H1 (cell line): Measurements from ENCODE around the gene SCN4A. TPM values are rescaled to one million over a fixed set of nuclear protein-coding genes. Genes with fewer than 3 reads are reported as not detected.

Experiments used
- CTCF ChIA-PET: fragments of 300-600 bp; sonication (Branson Sonifier 250); formaldehyde crosslinking; loops from one replicate; lab custom pipeline; 2021; ENCODE audit not compliant: partially characterized antibody; lab: Charles Lee
- POLR2A ChIA-PET: fragments of 300-600 bp; sonication (Branson Sonifier 250); formaldehyde crosslinking; loops from one replicate; lab custom pipeline; 2021; ENCODE audit warnings: inconsistent platforms; ENCODE audit not compliant: partially characterized antibody; lab: Charles Lee
- DNase-seq, 2 experiments: peaks; one replicate each; pipeline versions ENCODE4 v3.0.0 to v3.0.0-alpha.2; 2010 to 2022; ENCODE audit warnings: low spot score in 2 of 2, low read depth in 1 of 2, mixed read lengths in 1 of 2
- FAIRE-seq: peaks from 2 replicates; lab custom pipeline; 2011; peaks lifted over from hg19 to GRCh38; lab: Jason Lieb, UNC
- H2AFZ ChIP-seq: 2 replicates; pipeline ENCODE4 v1.8.1; 2012; ENCODE audit warnings: low read length, inconsistent platforms
- H2AK5ac ChIP-seq: 2 replicates; pipeline ENCODE4 v1.6.1; 2013; ENCODE audit warnings: low read depth, low read length
- H2BK120ac ChIP-seq: replicated peaks from 2 replicates; pipeline ENCODE3; 2013; ENCODE audit warnings: low read depth, low read length, inconsistent platforms
- H2BK12ac ChIP-seq: 2 replicates; pipeline ENCODE4 v1.6.1; 2013; ENCODE audit warnings: low read depth, low read length
- H2BK15ac ChIP-seq: 2 replicates; pipeline ENCODE4 v1.6.1; 2013; ENCODE audit warnings: low read length
- H2BK20ac ChIP-seq: 2 replicates; pipeline ENCODE4 v1.6.1; 2013; ENCODE audit warnings: low read length
- H2BK5ac ChIP-seq: 2 replicates; pipeline ENCODE4 v1.6.1; 2013; ENCODE audit warnings: low read depth, low read length
- H3K14ac ChIP-seq: 2 replicates; pipeline ENCODE4 v1.6.1; 2013; ENCODE audit warnings: inconsistent platforms; ENCODE audit not compliant: insufficient read length
- H3K18ac ChIP-seq: 2 replicates; pipeline ENCODE4 v1.6.1; 2013; ENCODE audit warnings: low read length; ENCODE audit errors: extremely low read depth
- H3K23ac ChIP-seq: 2 replicates; pipeline ENCODE4 v1.6.1; 2013; ENCODE audit warnings: inconsistent platforms; ENCODE audit not compliant: insufficient read length
- H3K23me2 ChIP-seq: 2 replicates; pipeline ENCODE4 v1.6.1; 2013; ENCODE audit warnings: low read depth, low read length
- H3K27ac ChIP-seq: 2 replicates; pipeline ENCODE4 v1.6.1; 2011; ENCODE audit warnings: low read depth, low read length, inconsistent platforms
- H3K27me3 ChIP-seq, 4 experiments: replicated peaks in 1 of 4; 1 replicate in 1 of 4; 2 replicates in 3 of 4; pipeline versions ENCODE4 v1.6.1 to v1.8.1; 2011 to 2013; ENCODE audit warnings: low read length in 3 of 4, mild to moderate bottlenecking in 3 of 4, inconsistent platforms in 2 of 4, mixed read lengths in 2 of 4, moderate library complexity in 1 of 4; ENCODE audit not compliant: control insufficient read depth in 3 of 4, insufficient read depth in 3 of 4; ENCODE audit errors: extremely low read depth in 1 of 4
- H3K36me3 ChIP-seq, 4 experiments: 2 replicates each; pipeline versions ENCODE4 v1.6.1 to v1.8.1; 2011 to 2013; ENCODE audit warnings: mild to moderate bottlenecking in 4 of 4, low read length in 3 of 4, moderate library complexity in 2 of 4, control low read depth in 1 of 4, inconsistent platforms in 1 of 4; ENCODE audit not compliant: insufficient read depth in 4 of 4, control insufficient read depth in 2 of 4
- H3K4ac ChIP-seq: replicated peaks from 2 replicates; pipeline ENCODE3; 2013; ENCODE audit warnings: low read length, low read depth, mixed read lengths, inconsistent platforms; ENCODE audit not compliant: insufficient read length
- H3K4me1 ChIP-seq, 4 experiments: replicated peaks in 1 of 4; 1 replicate in 1 of 4; 2 replicates in 3 of 4; pipeline versions ENCODE4 v1.6.1 to v1.8.1; 2011 to 2013; ENCODE audit warnings: low read length in 3 of 4, inconsistent platforms in 2 of 4, mixed read lengths in 1 of 4; ENCODE audit not compliant: insufficient read depth in 4 of 4, control insufficient read depth in 3 of 4
- H3K4me2 ChIP-seq, 2 experiments: 2 replicates each; pipeline versions ENCODE4 v1.6.1 to v1.8.1; 2011 to 2013; ENCODE audit warnings: low read depth in 2 of 2, low read length in 2 of 2, control low read depth in 1 of 2, inconsistent platforms in 1 of 2, mild to moderate bottlenecking in 1 of 2; ENCODE audit not compliant: insufficient read depth in 1 of 2
- H3K4me3 ChIP-seq, 4 experiments: fragments of 200-600, 300-600 bp in 1 of 4; sonication (generic), shearing (Covaris generic), sonication (Bioruptor Twin) in 1 of 4; 2 replicates each; pipeline versions ENCODE4 v1.5.1 to v1.8.1; 2011 to 2016; ENCODE audit warnings: low read length in 4 of 4, low read depth in 3 of 4, control low read depth in 2 of 4, inconsistent platforms in 2 of 4, mild to moderate bottlenecking in 2 of 4, mixed read lengths in 1 of 4, moderate library complexity in 1 of 4; ENCODE audit not compliant: insufficient read depth in 2 of 4; ENCODE audit errors: extremely low read depth in 1 of 4
- H3K56ac ChIP-seq: replicated peaks from 2 replicates; pipeline ENCODE3; 2013; ENCODE audit warnings: low read depth, mild to moderate bottlenecking, mixed read lengths, low read length, inconsistent platforms; ENCODE audit not compliant: insufficient read length
- H3K79me1 ChIP-seq: 2 replicates; pipeline ENCODE4 v1.6.1; 2013; ENCODE audit warnings: low read depth, low read length, control low read depth
- H3K79me2 ChIP-seq, 2 experiments: 2 replicates each; pipeline versions ENCODE4 v1.6.1 to v1.8.1; 2012 to 2013; ENCODE audit warnings: low read length in 2 of 2, mild to moderate bottlenecking in 2 of 2, inconsistent platforms in 1 of 2; ENCODE audit not compliant: insufficient read depth in 2 of 2, control insufficient read depth in 1 of 2
- H3K9ac ChIP-seq, 4 experiments: replicated peaks in 1 of 4; 1 replicate in 1 of 4; 2 replicates in 3 of 4; pipeline versions ENCODE4 v1.6.1 to v1.8.1; 2011 to 2013; ENCODE audit warnings: low read depth in 3 of 4, low read length in 3 of 4, control low read depth in 2 of 4, mild to moderate bottlenecking in 2 of 4, moderate library complexity in 2 of 4, inconsistent platforms in 1 of 4; ENCODE audit errors: extremely low read depth in 1 of 4
- H3K9me3 ChIP-seq, 2 experiments: 2 replicates each; pipeline versions ENCODE4 v1.6.1 to v1.8.1; 2012 to 2013; ENCODE audit warnings: mild to moderate bottlenecking in 2 of 2, moderate library complexity in 2 of 2, control low read depth in 1 of 2, inconsistent platforms in 1 of 2, low read depth in 1 of 2, low read length in 1 of 2, mixed read lengths in 1 of 2; ENCODE audit not compliant: insufficient read depth in 2 of 2
- H4K20me1 ChIP-seq, 2 experiments: replicated peaks in 1 of 2; 2 replicates each; pipeline versions ENCODE3 to v1.8.1; 2011 to 2013; ENCODE audit warnings: inconsistent platforms in 2 of 2, low read length in 2 of 2, mild to moderate bottlenecking in 1 of 2; ENCODE audit not compliant: insufficient read depth in 2 of 2, control insufficient read depth in 1 of 2
- H4K5ac ChIP-seq: 2 replicates; pipeline ENCODE4 v1.6.1; 2013; ENCODE audit warnings: low read length, low read depth, mixed read lengths, inconsistent platforms; ENCODE audit not compliant: insufficient read length
- H4K8ac ChIP-seq: 2 replicates; pipeline ENCODE4 v1.8.0; 2013; ENCODE audit warnings: mild to moderate bottlenecking, moderate library complexity, low read length, inconsistent platforms; ENCODE audit not compliant: insufficient read depth; ENCODE audit errors: extremely low read depth
- H4K91ac ChIP-seq: replicated peaks from 2 replicates; pipeline ENCODE3; 2013; ENCODE audit warnings: low read length, mixed read lengths, inconsistent platforms; ENCODE audit not compliant: insufficient read length
- GTF2F1 ChIP-seq: IDR thresholded peaks from 2 replicates; pipeline ENCODE4 v1.6.1; 2012; ENCODE audit warnings: low read depth, low read length, improper control_type of control experiment, borderline replicate concordance
- NANOG ChIP-seq: IDR thresholded peaks from 2 replicates; pipeline ENCODE4 v1.6.1; 2011; ENCODE audit warnings: low read length, low read depth, mild to moderate bottlenecking, inconsistent platforms; ENCODE audit not compliant: insufficient read depth, poor library complexity, severe bottlenecking
- ZNF274 ChIP-seq: IDR thresholded peaks from 2 replicates; pipeline ENCODE4 v1.7.0; 2012; ENCODE audit warnings: low read length, borderline replicate concordance; ENCODE audit errors: extremely low read depth
- WGBS, 2 experiments: shearing (Covaris generic) in 1 of 2; methylation state at CpG; one replicate each; pipeline versions ENCODE4 v1.1.6 to v1.1.7; 2013 to 2015; ENCODE audit warnings: low lambda C conversion rate in 2 of 2, mixed read lengths in 2 of 2, inconsistent platforms in 1 of 2, low coverage in 1 of 2, missing lambda C conversion rate in 1 of 2; ENCODE audit not compliant: insufficient replicate concordance in 2 of 2, insufficient coverage in 1 of 2, insufficient read length in 1 of 2; ENCODE audit errors: extremely low coverage in 1 of 2, missing lambda C conversion rate in 1 of 2; 5-methylcytosine and 5-hydroxymethylcytosine counted together
- polyA plus RNA-seq, 7 experiments: library from polyadenylated mRNA; depleted of rRNA in 3 of 7; stranded (reverse) in 5 of 7; unstranded in 2 of 7; fragments of >200 nt in 5 of 7; fragments of 200-250 nt in 2 of 7; gene quantifications; 1 replicate in 5 of 7; 2 replicates in 1 of 7; 4 replicates in 1 of 7; pipeline versions ENCODE4 v1.2.1 to v1.2.3, GENCODE V29; 2011 to 2013; ENCODE audit warnings: missing spikeins in 2 of 7, mixed read lengths in 2 of 7
- total RNA-seq: library from RNA; stranded (reverse); fragmentation: NEBNext Ultra II Directional; extraction: Animal tissue kit (Norgen Biotek cat#: 25700); gene quantifications from 2 replicates; pipeline ENCODE4 v1.2.1, GENCODE V29; 2021

The SCN4A gene
- total and polyA plus RNA-seq, 2 of the 8 experiments (the other 6 are each of a cell fraction or from before 2014, with no cell fraction given): 5.0 to 8.5 TPM

DNA sequence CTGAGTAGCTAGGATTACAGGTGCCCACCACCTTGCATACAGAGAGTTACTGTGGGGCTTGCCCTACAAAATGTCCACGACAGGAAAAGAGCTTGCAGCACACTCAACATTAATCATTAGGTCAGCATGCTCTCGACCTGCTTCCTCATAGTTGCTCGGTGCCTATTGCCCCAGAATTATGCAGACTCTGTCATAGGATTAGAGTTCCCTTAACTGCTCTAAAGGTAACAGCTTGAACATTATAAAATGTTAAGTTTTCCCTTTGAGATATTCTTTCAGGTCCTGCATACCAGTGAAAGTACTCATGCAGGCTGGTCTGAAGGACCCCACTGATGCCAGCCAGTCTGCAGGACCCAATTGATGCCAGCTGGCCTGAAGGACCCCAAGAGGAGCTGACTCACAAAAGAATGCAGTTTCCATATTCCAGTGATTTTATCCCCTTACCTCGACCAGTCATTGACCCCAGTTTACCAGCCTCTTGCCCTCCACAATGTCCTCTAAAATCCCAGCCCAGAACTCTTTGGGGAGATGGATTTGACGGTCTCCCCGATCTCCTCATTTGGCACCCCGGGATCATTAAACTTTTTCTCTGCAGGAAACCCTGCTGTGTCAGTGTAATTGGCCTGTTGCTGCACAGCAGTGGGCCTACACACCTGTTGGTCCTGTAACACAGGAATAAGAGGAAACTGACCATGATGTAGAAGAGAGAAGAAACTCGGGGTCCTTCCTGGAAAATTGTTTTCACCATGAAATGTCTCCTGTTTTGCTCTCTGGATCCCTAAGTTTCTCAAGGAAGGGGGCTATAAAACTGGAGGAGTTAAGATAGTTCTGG, 37.1 kb upstream of the SCN4A start:
- H2BK20ac ChIP-seq: no peak overlapping the region
- no peak overlapping the region for H4K91ac ChIP-seq
- no peak overlapping the region for H3K27ac ChIP-seq
- H3K23me2 ChIP-seq: no peaks in the 10 kb centered on the region
- DNase-seq: peak in 1 of 2 experiments; percentile 24
- no peak overlapping the region for H3K14ac ChIP-seq
- no peak overlapping the region for H2BK15ac ChIP-seq
- no peak overlapping the region for H3K23ac ChIP-seq
- no peak overlapping the region for H4K5ac ChIP-seq
- peaks cover 0 to 10% (median 5%) of the 10 kb centered on the region in 4 experiments; a peak in 4 of 7 replicates for H3K4me1 ChIP-seq
- FAIRE-seq: no peak
- no peaks in the 10 kb centered on the region for H3K79me1 ChIP-seq
- TF ChIP-seq ZNF274: no peak
- no peak for TF ChIP-seq GTF2F1
- peak; percentile 8 for TF ChIP-seq NANOG
- TF ChIP-seq, all 59 proteins: peak for 1
- Histone ChIP-seq H3K9ac (no peak overlapping the region), H3K36me3 (no peaks in the 10 kb centered on the region), H2BK12ac (no peak overlapping the region), H4K8ac (no peak overlapping the region), H4K20me1 (no peaks in the 10 kb centered on the region), H2BK120ac (no peak overlapping the region), H3K4ac (no peak overlapping the region), H3K27me3 (no peaks in the 10 kb centered on the region), H2AFZ (no peak overlapping the region), H3K56ac (no peak overlapping the region), H3K4me3 (no peak overlapping the region), H3K9me3 (no peaks in the 10 kb centered on the region), H2AK5ac (no peak overlapping the region), H3K79me2 (no peaks in the 10 kb centered on the region), H3K18ac (no peak overlapping the region), H2BK5ac (no peak overlapping the region), H3K4me2 (no peak overlapping the region)
- 74% methylated on average over 8 of the region's 8 CpGs; no CpG with 5 or more reads in 1 of the 2 experiments for WGBS, 2 experiments
- ChIA-PET CTCF (interaction anchor here (0.7 to 1.7 kb wide), 4 partner anchors 8 to 90 kb away, joined by 4 to 7 read pairs (median 6); partner anchors contain the start of gene ICAM2), POLR2A (interaction anchor here (1.5 kb wide), 1 partner anchor 136 kb away, joined by 5 read pairs; no protein-coding TSS in a partner anchor)
